Gastroesophageal sphincter (tissue), 4 donors: ENCODE results near the gene GAB4. TPM values are rescaled to one million over a fixed set of nuclear protein-coding genes. Genes with fewer than 3 reads are reported as not detected.
"Not testable (repeated sequence)": the region's sequence is repeated elsewhere in the genome, so short reads cannot be mapped to it uniquely, and the experiment has no call there.

Source experiments
- ATAC-seq: fragments of 150-250 bp; one replicate; pipeline ENCODE4 v1.9.1; 2016; ENCODE audit warnings: mild to moderate bottlenecking, moderate library complexity
- H3K27ac ChIP-seq, 4 donors: fragments of 200-600 bp; sonication (generic) in 3 of 4; 1 replicate in 3 of 4; 2 replicates in 1 of 4; pipeline ENCODE4 v1.5.1; 2016 to 2019
- H3K27me3 ChIP-seq: fragments of 200-600 bp; sonication (generic); one replicate; pipeline ENCODE4 v1.5.1; 2019
- H3K36me3 ChIP-seq, 2 donors: fragments of 200-600 bp; sonication (generic); one replicate each; pipeline ENCODE4 v1.5.1; 2019; ENCODE audit warnings: control low read depth in 1 of 2
- H3K4me1 ChIP-seq, 3 donors: fragments of 200-600 bp; sonication (generic); 1 replicate in 2 of 3; 2 replicates in 1 of 3; pipeline ENCODE4 v1.5.1; 2016 to 2019; ENCODE audit warnings: control low read depth in 2 of 3
- H3K4me3 ChIP-seq, 2 donors: fragments of 200-600 bp; sonication (generic); one replicate each; pipeline ENCODE4 v1.5.1; 2019; ENCODE audit warnings: mild to moderate bottlenecking in 1 of 2, moderate library complexity in 1 of 2
- H3K9me3 ChIP-seq, 3 donors: fragments of 200-600 bp; sonication (generic); one replicate each; pipeline ENCODE4 v1.5.1; 2017 to 2019; ENCODE audit warnings: control low read depth in 2 of 3
- EP300 ChIP-seq: sonication (generic); formaldehyde crosslinking; IDR thresholded peaks from one replicate; pipeline ENCODE4 v1.6.1; 2017; ENCODE audit warnings: antibody characterized with exemption, mild to moderate bottlenecking
- POLR2A ChIP-seq, 2 donors: fragments of 450-650 bp; IDR thresholded peaks; one replicate each; pipeline ENCODE4 v1.6.1; 2017; ENCODE audit warnings: antibody characterized with exemption in 2 of 2, mild to moderate bottlenecking in 2 of 2, moderate library complexity in 1 of 2
- POLR2AphosphoS5 ChIP-seq: sonication (generic); formaldehyde crosslinking; IDR thresholded peaks from one replicate; pipeline ENCODE4 v1.6.1; 2017; ENCODE audit warnings: antibody characterized with exemption
- WGBS, 2 donors: methylation state at CpG; one replicate each; pipeline ENCODE4 v1.1.5; 2018; ENCODE audit warnings: low coverage in 1 of 2; 5-methylcytosine and 5-hydroxymethylcytosine counted together
- total RNA-seq, 4 donors: library from RNA; depleted of rRNA; stranded (reverse); fragments of >200 nt; gene quantifications; one replicate each; pipeline ENCODE4 v1.1.0, GENCODE V29; 2016
- TF ChIP-seq, protein P1 (sequence below), 4 experiments: fragments of 200-600 bp in 2 of 4; fragments of 450-650 bp in 2 of 4; sonication (generic) in 1 of 4; IDR thresholded peaks; one replicate each; pipeline ENCODE4 v1.5.1; 2017 to 2019; ENCODE audit warnings: antibody characterized with exemption in 4 of 4, mild to moderate bottlenecking in 2 of 4, moderate library complexity in 2 of 4

GAB4 gene
- total RNA-seq, 4 donors from 2014 or later, result not detected

DNA sequence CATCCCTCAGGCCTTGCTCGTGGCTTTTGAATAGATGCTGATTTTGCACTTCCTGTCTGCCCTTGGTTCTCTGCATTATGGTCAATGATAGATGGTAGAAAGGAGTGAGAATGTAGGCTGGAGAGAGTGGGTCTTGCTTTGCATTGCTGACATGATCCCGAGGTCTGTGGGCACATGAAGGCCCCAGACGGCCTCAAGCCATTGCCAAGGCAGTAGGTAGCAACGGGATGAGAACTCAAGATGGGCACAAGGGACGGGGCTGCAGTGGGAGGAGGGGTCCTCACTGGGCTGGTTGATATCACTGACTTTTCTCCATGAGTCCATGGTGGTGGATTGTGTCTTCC lies 54.0 kb downstream of the GAB4 start:
- H3K4me3 ChIP-seq, result no peak overlapping the region
- no peaks in the 10 kb centered on the region for H3K9me3 ChIP-seq
- ATAC-seq, result no peak
- no peak overlapping the region for H3K27ac ChIP-seq
- WGBS, 2 donors, result 67 to 81% methylated on average over 1 to 5 of the region's 5 CpGs
- peaks cover 4% of the 10 kb centered on the region for H3K27me3 ChIP-seq
- TF ChIP-seq EP300 (no peak), POLR2AphosphoS5 (no peak), POLR2A (IDR thresholded peaks at IDR 0.05) (no peak)
- TF ChIP-seq, protein P1, sequence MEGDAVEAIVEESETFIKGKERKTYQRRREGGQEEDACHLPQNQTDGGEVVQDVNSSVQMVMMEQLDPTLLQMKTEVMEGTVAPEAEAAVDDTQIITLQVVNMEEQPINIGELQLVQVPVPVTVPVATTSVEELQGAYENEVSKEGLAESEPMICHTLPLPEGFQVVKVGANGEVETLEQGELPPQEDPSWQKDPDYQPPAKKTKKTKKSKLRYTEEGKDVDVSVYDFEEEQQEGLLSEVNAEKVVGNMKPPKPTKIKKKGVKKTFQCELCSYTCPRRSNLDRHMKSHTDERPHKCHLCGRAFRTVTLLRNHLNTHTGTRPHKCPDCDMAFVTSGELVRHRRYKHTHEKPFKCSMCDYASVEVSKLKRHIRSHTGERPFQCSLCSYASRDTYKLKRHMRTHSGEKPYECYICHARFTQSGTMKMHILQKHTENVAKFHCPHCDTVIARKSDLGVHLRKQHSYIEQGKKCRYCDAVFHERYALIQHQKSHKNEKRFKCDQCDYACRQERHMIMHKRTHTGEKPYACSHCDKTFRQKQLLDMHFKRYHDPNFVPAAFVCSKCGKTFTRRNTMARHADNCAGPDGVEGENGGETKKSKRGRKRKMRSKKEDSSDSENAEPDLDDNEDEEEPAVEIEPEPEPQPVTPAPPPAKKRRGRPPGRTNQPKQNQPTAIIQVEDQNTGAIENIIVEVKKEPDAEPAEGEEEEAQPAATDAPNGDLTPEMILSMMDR (IDR thresholded peaks at IDR 0.05), result no peak
- H3K36me3 ChIP-seq, result no peaks in the 10 kb centered on the region
- no peaks in the 10 kb centered on the region for H3K4me1 ChIP-seq

DNA sequence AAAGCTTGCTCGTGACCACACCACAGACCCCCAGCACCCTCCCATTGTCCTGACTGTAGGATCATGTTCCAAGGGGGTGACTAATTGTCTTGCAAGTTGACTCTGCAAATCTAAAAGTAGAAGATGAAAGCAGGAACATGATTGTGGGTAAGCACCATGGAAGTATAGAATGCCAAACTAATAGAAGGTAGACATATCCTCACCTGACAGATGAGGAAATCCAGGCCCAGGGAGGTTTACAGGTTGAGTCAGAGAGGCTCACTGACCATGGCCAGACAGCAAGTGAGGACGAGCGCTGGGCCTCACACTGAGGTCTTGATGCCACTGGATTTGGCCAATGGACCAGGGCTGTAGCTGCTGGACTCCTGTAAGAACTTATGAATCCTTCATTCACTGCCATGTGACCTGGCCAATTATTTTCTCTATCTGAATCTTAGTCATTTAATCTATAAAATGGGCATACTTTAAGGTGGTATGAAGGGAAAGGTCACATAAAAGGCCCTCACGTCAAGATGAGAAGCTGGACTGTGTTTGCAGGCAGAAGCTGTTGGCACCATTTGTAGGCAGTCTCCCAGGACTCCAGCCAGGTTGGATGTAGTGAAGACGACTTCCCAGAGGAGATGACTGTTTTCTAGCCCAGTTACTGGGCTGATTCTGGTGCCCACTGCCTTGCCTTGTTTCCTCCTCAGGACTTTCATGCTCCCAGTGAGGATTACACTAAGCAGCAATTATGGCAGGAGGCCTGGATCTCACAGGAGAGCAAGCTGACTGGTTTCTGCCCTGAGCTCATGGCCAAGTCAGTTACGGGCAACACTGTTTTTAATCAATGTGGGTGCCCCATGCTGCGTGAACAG lies 54.6 kb downstream of the GAB4 start:
- no peaks in the 10 kb centered on the region for H3K9me3 ChIP-seq
- no peaks in the 10 kb centered on the region for H3K36me3 ChIP-seq
- no peak for ATAC-seq
- no peak overlapping the region for H3K4me3 ChIP-seq
- no peak overlapping the region for H3K27ac ChIP-seq
- 70 to 71% methylated on average over 7 of the region's 7 CpGs for WGBS, 2 donors
- no peaks in the 10 kb centered on the region for H3K4me1 ChIP-seq
- H3K27me3 ChIP-seq, result peaks cover 4% of the 10 kb centered on the region
- TF ChIP-seq EP300 (no peak), POLR2AphosphoS5 (no peak), POLR2A (IDR thresholded peaks at IDR 0.05) (no peak)
- TF ChIP-seq, protein P1 (IDR thresholded peaks at IDR 0.05), result no peak

DNA sequence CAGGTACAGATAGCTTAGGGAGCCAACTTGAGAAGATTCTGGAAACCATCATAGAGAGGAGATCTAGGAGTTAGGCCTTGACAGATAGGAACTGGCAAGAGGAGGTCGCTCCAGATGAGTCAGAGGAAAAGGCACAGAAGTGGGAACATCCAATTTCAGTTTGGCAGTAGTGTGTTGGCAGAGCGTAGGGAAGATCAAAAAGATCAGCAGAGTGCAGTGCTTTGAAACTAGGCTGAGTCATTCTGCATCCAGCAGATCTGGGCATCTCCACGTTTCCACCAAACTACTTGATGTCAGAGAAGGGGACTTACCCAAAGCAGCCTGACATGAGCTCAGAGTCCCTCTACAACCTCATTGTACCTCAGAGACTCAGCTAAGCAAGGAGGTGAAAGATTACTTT lies 58.5 kb downstream of the GAB4 start:
- Histone ChIP-seq H3K27me3 (no peaks in the 10 kb centered on the region), H3K9me3 (no peaks in the 10 kb centered on the region), H3K36me3 (no peaks in the 10 kb centered on the region), H3K27ac (no peak overlapping the region), H3K4me1 (no peaks in the 10 kb centered on the region), H3K4me3 (no peak overlapping the region)
- 28 to 31% methylated on average over 3 of the region's 3 CpGs for WGBS, 2 donors
- no peak for ATAC-seq
- TF ChIP-seq EP300 (no peak), POLR2AphosphoS5 (no peak), POLR2A (IDR thresholded peaks at IDR 0.05) (no peak)
- TF ChIP-seq, protein P1 (IDR thresholded peaks at IDR 0.05), result no peak

DNA sequence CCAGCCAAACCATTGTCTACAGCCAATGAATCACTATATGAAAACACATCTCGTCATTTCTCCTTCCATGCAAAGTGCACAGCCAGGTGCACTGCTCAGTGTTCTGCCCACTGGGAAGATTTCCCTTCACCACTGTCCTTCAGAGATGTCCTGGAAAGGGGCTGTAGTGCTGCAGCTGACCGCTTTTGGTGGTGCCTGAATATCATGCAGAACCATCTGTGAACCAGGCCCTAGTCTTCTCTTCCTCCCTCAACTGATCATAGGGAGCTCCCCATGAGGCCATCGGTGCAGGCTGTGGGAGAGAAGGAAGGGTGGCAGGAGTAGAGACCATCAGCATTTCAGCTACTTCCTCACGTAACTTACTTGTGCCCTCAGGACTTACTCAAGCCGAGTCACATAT lies 70.2 kb downstream of the GAB4 start:
- WGBS, 2 donors, result 56 to 64% methylated on average over 3 to 4 of the region's 5 CpGs
- H3K4me3 ChIP-seq, result no peak overlapping the region
- TF ChIP-seq POLR2A (IDR thresholded peaks at IDR 0.05) (no peak), EP300 (no peak)
- TF ChIP-seq, protein P1 (IDR thresholded peaks at IDR 0.05), result no peak
- no peaks in the 10 kb centered on the region for H3K9me3 ChIP-seq
- no peak overlapping the region for H3K27ac ChIP-seq
- no peak for ATAC-seq
- H3K27me3 ChIP-seq, result peaks cover 29% of the 10 kb centered on the region
- no peaks in the 10 kb centered on the region for H3K4me1 ChIP-seq
- no peaks in the 10 kb centered on the region for H3K36me3 ChIP-seq

DNA sequence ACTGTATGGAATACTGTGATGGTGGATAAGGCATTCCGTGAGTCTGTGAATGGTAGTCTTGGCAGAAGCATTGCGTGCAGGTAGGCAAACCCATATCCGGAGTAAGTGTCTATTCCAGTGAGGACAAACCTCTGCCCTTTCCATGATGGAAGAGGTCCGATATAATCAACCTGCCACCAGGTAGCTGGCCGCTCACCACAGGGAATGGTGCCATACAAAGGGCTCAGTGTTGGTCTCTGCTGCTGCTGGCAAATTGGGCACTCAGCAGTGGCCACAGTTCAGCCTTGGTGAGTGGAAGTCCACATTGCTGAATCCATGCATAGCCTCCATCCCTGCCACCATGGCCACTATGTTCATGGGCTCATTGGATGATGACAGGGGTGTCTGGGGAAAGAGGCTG lies 70.8 kb downstream of the GAB4 start:
- not testable (repeated sequence) for H3K4me3 ChIP-seq, H3K9me3 ChIP-seq, ATAC-seq, H3K36me3 ChIP-seq, H3K27ac ChIP-seq, H3K4me1 ChIP-seq
- 94 to 100% methylated on average over 1 to 3 of the region's 5 CpGs for whole genome bisulfite sequencing, 2 donors
- peaks cover 35% of the 10 kb centered on the region for H3K27me3 ChIP-seq
